AG04450 (cell line): ENCODE measurements around the gene FAM53B. TPM values are rescaled to one million over a fixed set of nuclear protein-coding genes. Genes with fewer than 3 reads are reported as not detected.

ENCODE experiments used
- CTCF ChIA-PET: fragments of 300-600, 350-600 bp; formaldehyde crosslinking; extraction: SDS; loops from one replicate; lab custom pipeline; 2022; ENCODE audit warnings: antibody characterized with exemption, inconsistent platforms; lab: Charles Lee
- POLR2A ChIA-PET: fragments of 350-600 bp; formaldehyde crosslinking; extraction: SDS; loops from one replicate; lab custom pipeline; 2021; ENCODE audit warnings: antibody characterized with exemption, inconsistent platforms; lab: Yijun Ruan, JAX
- DNase-seq: peaks from one replicate; pipeline ENCODE4 v3.0.0-alpha.2; 2011; ENCODE audit warnings: low read depth, low spot score
- H3K27ac ChIP-seq: one replicate; pipeline ENCODE4 v1.5.1; 2012; ENCODE audit warnings: low read depth, low read length, control low read depth
- H3K27me3 ChIP-seq: one replicate; pipeline ENCODE4 v1.6.0; 2012; ENCODE audit warnings: low read length; ENCODE audit not compliant: control insufficient read depth, insufficient read depth
- H3K4me3 ChIP-seq: 2 replicates; pipeline ENCODE4 v1.5.1; 2011; ENCODE audit warnings: mild to moderate bottlenecking, low read depth, low read length, control low read depth
- H3K9me3 ChIP-seq: 2 replicates; pipeline ENCODE4 v1.5.1; 2012; ENCODE audit warnings: low read length; ENCODE audit not compliant: control insufficient read depth, insufficient read depth
- CTCF ChIP-seq: IDR thresholded peaks from 2 replicates; pipeline ENCODE4 v1.5.1; 2011; ENCODE audit warnings: low read depth, low read length, control low read depth, inconsistent platforms
- polyA plus RNA-seq: library from polyadenylated mRNA; depleted of rRNA; stranded (reverse); fragments of >200 nt; gene quantifications from 2 replicates; pipeline ENCODE4 v1.2.3, GENCODE V29; 2011

Gene FAM53B
- polyA plus RNA-seq, 1 experiment: 4.1 TPM

- POLR2A ChIA-PET: no interaction called here
- TF ChIP-seq CTCF: no peak
- CTCF ChIA-PET: no interaction called here
- H3K27ac ChIP-seq: no peak overlapping the region
- H3K27me3 ChIP-seq: peaks cover 17% of the 10 kb centered on the region
- peaks cover 3% of the 10 kb centered on the region for H3K9me3 ChIP-seq
- no peak for DNase-seq
- no peak overlapping the region for H3K4me3 ChIP-seq
Measured at GRCh38 chr10:124575107-124576035, 168.8 kb downstream of the FAM53B start.

GRCh38 chr10:124574456-124575070 is 169.6 kb downstream of the FAM53B start:
- Histone ChIP-seq H3K9me3 (peaks cover 3% of the 10 kb centered on the region), H3K27me3 (peaks cover 24% of the 10 kb centered on the region), H3K4me3 (no peak overlapping the region), H3K27ac (no peak overlapping the region)
- CTCF ChIA-PET: no interaction called here
- DNase-seq: no peak
- POLR2A ChIA-PET: no interaction called here
- no peak for TF ChIP-seq CTCF

- TF ChIP-seq CTCF: no peak
- CTCF ChIA-PET: no interaction called here
- POLR2A ChIA-PET: no interaction called here
- H3K9me3 ChIP-seq: peaks cover 3% of the 10 kb centered on the region
- DNase-seq: no peak
- H3K4me3 ChIP-seq: no peak overlapping the region
- no peak overlapping the region for H3K27ac ChIP-seq
- H3K27me3 ChIP-seq: peaks cover 21% of the 10 kb centered on the region
Measured at GRCh38 chr10:124573726-124574455, 170.3 kb downstream of the FAM53B start.

GRCh38 chr10:124572751-124573150 is 171.4 kb downstream of the FAM53B start:
- no peak overlapping the region for H3K27ac ChIP-seq
- H3K9me3 ChIP-seq: peaks cover 3% of the 10 kb centered on the region
- H3K4me3 ChIP-seq: no peak overlapping the region
- POLR2A ChIA-PET: no interaction called here
- no peak for TF ChIP-seq CTCF
- H3K27me3 ChIP-seq: peaks cover 19% of the 10 kb centered on the region
- DNase-seq: no peak
- CTCF ChIA-PET: no interaction called here
